NCI-H146 treated with DMSO at 0.1 percent for 48 hours (cell line): Measurements from ENCODE around the gene ALOXE3.
"Not testable (repeated sequence)": the region's sequence is repeated elsewhere in the genome, so short reads cannot be mapped to it uniquely, and the experiment has no call there.

Source experiments
- DNase-seq: peaks from one replicate; lab custom pipeline; 2025; ENCODE audit not compliant: unreplicated experiment; lab: John Stamatoyannopoulos, UW

The ALOXE3 gene

GRCh38 chr17:8100763-8101162 lies 17.6 kb downstream of the ALOXE3 start:
- no peak for DNase-seq

- DNase-seq = no peak
These were observed 18.2 kb downstream of the ALOXE3 start for GRCh38 chr17:8100111-8100510.

GRCh38 chr17:8096541-8096940 lies 21.8 kb downstream of the ALOXE3 start:
- DNase-seq = no peak

- DNase-seq = no peak
These were observed 23.0 kb downstream of the ALOXE3 start for GRCh38 chr17:8095361-8095760.

- DNase-seq = no peak
These were observed 27.2 kb downstream of the ALOXE3 start for GRCh38 chr17:8091033-8091687.

GRCh38 chr17:8089728-8090127 lies 28.6 kb downstream of the ALOXE3 start:
- DNase-seq = no peak

GRCh38 chr17:8087952-8088230 lies 30.4 kb downstream of the ALOXE3 start:
- no peak for DNase-seq

- DNase-seq = no peak
These were observed 31.0 kb downstream of the ALOXE3 start, which contains the start of gene ALOX12B for GRCh38 chr17:8087075-8087951. ALOX12B (minus strand) TSS chr17:8087716; CDS start chr17:8087442, 274 bp downstream.

- DNase-seq = no peak
These were observed 34.1 kb downstream of the ALOXE3 start for GRCh38 chr17:8084250-8084649.

GRCh38 chr17:8082292-8082691 lies 36.0 kb downstream of the ALOXE3 start:
- no peak for DNase-seq

GRCh38 chr17:8081876-8082275 lies 36.4 kb downstream of the ALOXE3 start:
- no peak for DNase-seq

- no peak for DNase-seq
These were observed 37.5 kb downstream of the ALOXE3 start for GRCh38 chr17:8080799-8081219.

- DNase-seq = no peak
These were observed 38.0 kb downstream of the ALOXE3 start for GRCh38 chr17:8080208-8080798.

GRCh38 chr17:8079291-8080207 lies 38.8 kb downstream of the ALOXE3 start:
- DNase-seq = peak; percentile 40

GRCh38 chr17:8077939-8078338 lies 40.4 kb downstream of the ALOXE3 start:
- not testable (repeated sequence) for DNase-seq

GRCh38 chr17:8076502-8077266 lies 41.6 kb downstream of the ALOXE3 start:
- no peak for DNase-seq

GRCh38 chr17:8075574-8076342 lies 42.6 kb downstream of the ALOXE3 start:
- no peak for DNase-seq

- DNase-seq = no peak
These were observed 43.2 kb downstream of the ALOXE3 start for GRCh38 chr17:8075081-8075480.

- no peak for DNase-seq
These were observed 43.8 kb downstream of the ALOXE3 start for GRCh38 chr17:8074554-8074953.
